ENCODE results near the gene MEF2B.
"Not testable (repeated sequence)": the region's sequence is repeated elsewhere in the genome, so short reads cannot be mapped to it uniquely, and the experiment has no call there.

GRCh38 chr19:19173243-19173642 is 3.2 kb upstream of the MEF2B start:
- not testable (repeated sequence) for TF ChIP-seq POLR2A, CTCF (IDR thresholded peaks at IDR 0.05)
